NT2/D1 (cell line): Measurements from ENCODE around the gene HOXD8.
A peak's percentile ranks its signal among the peaks of the same experiment; 100 is the strongest.

Source experiments
- DNase-seq: peaks from one replicate; pipeline ENCODE4 v3.0.0-alpha.2; 2011; ENCODE audit warnings: low read depth, low spot score
- H3K27me3 ChIP-seq: 2 replicates; pipeline ENCODE4 v1.6.0; 2011; ENCODE audit warnings: mild to moderate bottlenecking; ENCODE audit not compliant: insufficient read length, insufficient read depth
- H3K36me3 ChIP-seq: 2 replicates; pipeline ENCODE4 v1.6.1; 2011; ENCODE audit warnings: mild to moderate bottlenecking, low read length, mixed read lengths; ENCODE audit not compliant: insufficient read depth, insufficient read length
- H3K4me1 ChIP-seq: 2 replicates; pipeline ENCODE4 v1.5.1; 2011; ENCODE audit not compliant: insufficient read depth, insufficient read length
- H3K4me3 ChIP-seq: 2 replicates; pipeline ENCODE4 v1.5.1; 2011; ENCODE audit warnings: low read depth; ENCODE audit not compliant: insufficient read length
- H3K9ac ChIP-seq: 2 replicates; pipeline ENCODE4 v1.6.0; 2011; ENCODE audit warnings: low read depth; ENCODE audit not compliant: insufficient read length
- H3K9me3 ChIP-seq: 2 replicates; pipeline ENCODE4 v1.5.1; 2011; ENCODE audit warnings: mild to moderate bottlenecking, low read length; ENCODE audit not compliant: insufficient read depth
- SUZ12 ChIP-seq: IDR thresholded peaks from 2 replicates; pipeline ENCODE4 v1.6.1; 2011; ENCODE audit not compliant: insufficient read length, insufficient read depth; ENCODE audit errors: extremely low read depth
- YY1 ChIP-seq: IDR thresholded peaks from 2 replicates; pipeline ENCODE4 v1.6.1; 2011; ENCODE audit not compliant: insufficient read length, insufficient read depth
- ZNF274 ChIP-seq: IDR thresholded peaks from 2 replicates; pipeline ENCODE4 v1.6.1; 2011; ENCODE audit warnings: mild to moderate bottlenecking, low read depth, low read length

HOXD8 gene

GRCh38 chr2:176105730-176106580 lies 23.6 kb upstream of the HOXD8 start:
- Histone ChIP-seq H3K4me1 (peaks cover 16% of the 10 kb centered on the region), H3K27me3 (peaks cover 98% of the 10 kb centered on the region), H3K4me3 (peak overlapping the region; percentile 44), H3K36me3 (no peaks in the 10 kb centered on the region), H3K9me3 (peaks cover 10% of the 10 kb centered on the region; the same call in 1 of the 2 replicates), H3K9ac (no peak overlapping the region)
- peak; percentile 1 for TF ChIP-seq SUZ12
- no peak for TF ChIP-seq ZNF274
- DNase-seq = no peak

DNA sequence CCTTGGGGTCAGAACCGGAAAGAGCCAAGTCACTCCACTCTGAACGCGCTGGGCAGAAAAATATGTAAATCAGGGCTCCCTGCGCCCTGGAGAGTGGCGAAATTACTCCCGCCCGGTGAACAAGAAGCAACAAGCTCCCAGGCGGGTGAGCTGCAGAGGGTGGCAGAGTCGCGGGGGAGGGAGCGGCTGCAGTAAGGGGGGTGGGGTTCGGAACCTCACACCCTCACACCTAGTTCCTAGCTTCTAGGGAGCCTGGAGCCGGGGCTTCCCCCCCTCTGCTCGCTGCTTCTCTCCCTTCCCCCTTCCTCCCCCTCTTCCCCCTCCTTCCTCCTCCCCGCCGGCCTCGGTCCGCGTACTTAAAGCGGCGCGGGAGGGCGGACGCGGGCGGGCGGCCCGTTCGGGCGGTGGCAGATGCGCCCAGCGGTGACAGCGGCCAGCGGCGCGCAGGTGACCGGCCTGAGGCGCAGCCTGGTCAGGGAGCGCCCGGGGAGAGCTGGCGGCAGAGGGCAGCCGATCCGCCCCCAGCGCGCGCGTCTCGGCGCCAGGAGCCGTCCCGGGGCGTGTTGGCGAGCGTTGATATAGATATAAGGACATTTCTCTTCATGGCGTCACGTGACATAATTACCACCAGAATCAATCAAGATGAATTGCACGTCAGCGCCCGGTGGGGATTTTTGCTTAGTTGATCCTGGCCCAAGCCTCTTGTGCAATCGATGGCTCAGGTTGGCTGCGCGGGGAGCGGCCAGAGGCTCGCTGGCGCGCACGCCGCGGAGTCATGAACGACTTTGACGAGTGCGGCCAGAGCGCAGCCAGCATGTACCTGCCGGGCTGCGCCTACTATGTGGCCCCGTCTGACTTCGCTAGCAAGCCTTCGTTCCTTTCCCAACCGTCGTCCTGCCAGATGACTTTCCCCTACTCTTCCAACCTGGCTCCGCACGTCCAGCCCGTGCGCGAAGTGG lies 22.6 kb upstream of the HOXD8 start, which contains the start of gene HOXD11:
HOXD11 (plus strand) TSS at position 700 of the 959 bp plus-strand sequence; CDS start at position 776, 76 bp downstream.
- Histone ChIP-seq H3K27me3 (peaks cover 98% of the 10 kb centered on the region), H3K4me3 (peak within 1 kb of the TSS; percentile 44), H3K9ac (peak within 1 kb of the TSS; percentile 35), H3K4me1 (peaks cover 16% of the 10 kb centered on the region), H3K9me3 (0 out of 2 replicates have a peak, but pooled peaks cover under 1% of the 10 kb centered on the region), H3K36me3 (peaks cover under 1% of the 10 kb centered on the region)
- no peak for DNase-seq
- TF ChIP-seq ZNF274 (no peak), YY1 (no peak), SUZ12 (no peak)

- Histone ChIP-seq H3K4me1 (peaks cover 16% of the 10 kb centered on the region), H3K4me3 (peak overlapping the region; percentile 13), H3K36me3 (peaks cover 6% of the 10 kb centered on the region), H3K27me3 (peaks cover 98% of the 10 kb centered on the region), H3K9ac (no peak overlapping the region), H3K9me3 (no peaks in the 10 kb centered on the region)
- TF ChIP-seq ZNF274 = no peak
- TF ChIP-seq SUZ12 = no peak
- TF ChIP-seq YY1 = no peak
- DNase-seq = no peak
These were observed 21.7 kb upstream of the HOXD8 start for GRCh38 chr2:176107731-176108181.

DNA sequence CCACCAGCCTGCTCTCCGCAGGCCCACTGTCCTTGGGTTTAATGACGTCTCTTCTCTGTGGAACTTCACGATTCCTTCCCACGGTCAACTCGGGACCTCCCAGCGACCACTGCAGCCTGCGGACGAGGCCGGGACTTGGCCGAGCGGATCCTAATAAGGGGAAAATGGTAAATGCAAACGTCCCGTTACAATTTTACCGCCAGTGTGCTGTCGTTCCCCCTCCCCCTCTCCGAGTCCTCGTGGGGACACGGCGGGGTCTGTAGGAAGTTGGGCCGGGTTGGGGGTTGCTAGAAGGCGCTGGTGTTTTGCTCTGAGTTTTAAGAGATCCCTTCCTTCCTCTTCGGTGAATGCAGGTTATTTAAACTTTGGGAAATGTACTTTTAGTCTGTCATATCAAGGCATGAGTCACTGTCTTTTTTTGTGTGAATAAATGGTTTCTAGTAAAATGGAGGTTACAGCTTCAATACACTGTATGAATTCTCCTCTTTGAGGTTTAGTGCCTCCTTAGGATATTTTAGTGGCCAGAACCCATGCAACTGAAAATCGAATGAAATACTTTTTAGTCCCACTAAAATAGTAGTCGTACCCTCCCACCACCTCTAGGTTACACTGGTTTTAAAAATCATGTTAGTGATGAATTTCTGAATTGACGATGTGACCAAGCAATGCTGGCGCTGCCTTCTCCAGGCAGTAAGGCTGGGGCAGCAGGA lies 20.2 kb upstream of the HOXD8 start:
- H3K9me3 ChIP-seq = no peaks in the 10 kb centered on the region
- H3K9ac ChIP-seq = no peak overlapping the region
- peaks cover 6% of the 10 kb centered on the region for H3K36me3 ChIP-seq
- TF ChIP-seq ZNF274 (no peak), SUZ12 (peak; percentile 67), YY1 (no peak)
- H3K4me1 ChIP-seq = peaks cover 16% of the 10 kb centered on the region
- peaks cover 98% of the 10 kb centered on the region for H3K27me3 ChIP-seq
- no peak for DNase-seq
- peak overlapping the region; percentile 5 for H3K4me3 ChIP-seq

GRCh38 chr2:176109946-176110345 lies 19.6 kb upstream of the HOXD8 start:
- peaks cover 98% of the 10 kb centered on the region for H3K27me3 ChIP-seq
- H3K9ac ChIP-seq = no peak overlapping the region
- H3K36me3 ChIP-seq = peaks cover 6% of the 10 kb centered on the region
- no peak overlapping the region for H3K4me3 ChIP-seq
- TF ChIP-seq YY1 (no peak), SUZ12 (no peak), ZNF274 (no peak)
- peaks cover 15% of the 10 kb centered on the region for H3K4me1 ChIP-seq
- no peak for DNase-seq
- no peaks in the 10 kb centered on the region for H3K9me3 ChIP-seq

DNA sequence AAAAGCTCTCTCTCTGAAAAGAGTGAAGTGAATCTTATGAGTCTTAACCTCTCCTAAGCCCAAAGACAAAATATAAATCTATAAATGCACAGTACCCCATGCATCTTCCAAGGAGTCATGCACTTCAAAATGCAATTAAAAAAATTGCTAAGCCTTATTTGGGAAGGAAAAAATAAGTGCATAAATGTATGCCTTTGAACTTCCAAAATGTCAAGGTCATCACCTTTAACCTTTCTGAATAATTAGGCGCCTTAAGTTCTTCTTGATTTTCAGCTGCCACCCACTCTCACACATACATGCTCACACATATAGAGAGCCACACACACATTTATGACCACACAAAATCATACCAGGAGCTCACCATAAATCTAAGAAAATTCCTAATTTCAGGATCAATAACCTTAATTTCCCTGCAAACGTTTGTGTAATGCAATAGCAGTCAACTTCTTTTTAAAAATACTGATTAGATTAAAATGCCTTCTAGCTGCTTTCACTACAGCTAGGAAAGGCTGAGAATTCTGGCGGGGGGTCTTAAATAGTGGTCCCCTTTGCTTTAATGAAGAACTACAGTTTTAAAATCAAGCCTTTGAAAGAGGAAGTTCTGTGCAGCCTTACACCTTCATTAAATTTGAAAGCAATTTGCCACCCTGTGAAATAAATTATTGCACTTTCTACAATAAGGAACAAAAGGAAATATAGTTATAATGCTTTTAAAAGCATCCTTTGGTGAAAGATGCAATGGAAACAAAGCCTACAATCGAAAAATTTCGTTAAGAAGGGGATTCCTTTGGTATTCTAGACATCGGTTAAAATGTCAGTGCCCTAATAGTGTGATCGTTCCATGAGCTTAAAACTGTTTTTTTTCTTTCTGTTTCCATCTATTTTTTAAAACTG lies 18.8 kb upstream of the HOXD8 start:
- H3K36me3 ChIP-seq = peaks cover 6% of the 10 kb centered on the region
- H3K4me1 ChIP-seq = peaks cover 8% of the 10 kb centered on the region
- H3K27me3 ChIP-seq = peaks cover 98% of the 10 kb centered on the region
- TF ChIP-seq SUZ12 (no peak), ZNF274 (no peak), YY1 (no peak)
- DNase-seq = no peak
- no peak overlapping the region for H3K4me3 ChIP-seq
- no peak overlapping the region for H3K9ac ChIP-seq
- no peaks in the 10 kb centered on the region for H3K9me3 ChIP-seq
